Mucosa of descending colon (tissue), 3 donors: Measurements from ENCODE around the gene C16orf86. TPM values are rescaled to one million over a fixed set of nuclear protein-coding genes. Genes with fewer than 3 reads are reported as not detected.

Source experiments
- ATAC-seq: fragments of 200-7000 bp; cut with Tn5 transposase; one replicate; pipeline ENCODE4 v1.9.1; 2020; ENCODE audit warnings: mild to moderate bottlenecking, moderate library complexity
- DNase-seq, 3 donors: peaks; one replicate each; pipeline ENCODE4 v3.0.0-alpha.2; 2020
- H3K36me3 ChIP-seq: fragments of 200-600 bp; one replicate; pipeline ENCODE4 v1.8.0; 2021; ENCODE audit warnings: low read depth, mild to moderate bottlenecking
- H3K4me1 ChIP-seq: fragments of 200-600 bp; one replicate; pipeline ENCODE4 v1.8.0; 2021; ENCODE audit warnings: low read depth, mild to moderate bottlenecking
- H3K4me3 ChIP-seq: fragments of 200-600 bp; one replicate; pipeline ENCODE4 v1.8.0; 2021; ENCODE audit warnings: mild to moderate bottlenecking
- H3K9me3 ChIP-seq: fragments of 200-600 bp; one replicate; pipeline ENCODE4 v1.8.0; 2021; ENCODE audit warnings: mild to moderate bottlenecking
- CTCF ChIP-seq: fragments of 200-600 bp; IDR thresholded peaks from one replicate; pipeline ENCODE4 v1.8.0; 2022; ENCODE audit warnings: antibody characterized with exemption, mild to moderate bottlenecking
- intact Hi-C, 2 donors: fragments of 100-400 bp; cut with DNase I in 1 of 2; cut with micrococcal nuclease in 1 of 2; formaldehyde crosslinking; loops; one replicate each; pipeline versions ENCODE4 v1.11.0 to v1.11.1; 2022; cut with DNase I, micrococcal nuclease
- total RNA-seq, 3 donors: library from RNA; stranded (reverse); fragmentation: NEBNext Ultra II Directional in 2 of 3; extraction: Animal tissue kit (Norgen Biotek cat#: 25700) in 2 of 3; gene quantifications; one replicate each; pipeline versions ENCODE4 v1.2.1 to v1.2.4, GENCODE V29; 2021 to 2023
- donor health status: DM: no; HTN: no; CAD: no; lungs with moderate emphysema.
- donor health status: DM: no; HTN: no; CAD: no.
- donor health status: DM: no; HTN: yes; CAD: no.

Gene C16orf86
- total RNA-seq, 3 donors from 2014 or later: 0.67 to 6.8 (median 1.2) TPM

GRCh38 chr16:67713647-67714273, 47.1 kb downstream of the C16orf86 start:
- DNase-seq (no peak), ATAC-seq (peak; percentile 77)
- Histone ChIP-seq H3K4me3 (no peak overlapping the region), H3K36me3 (no peaks in the 10 kb centered on the region), H3K9me3 (no peaks in the 10 kb centered on the region), H3K4me1 (peaks cover 51% of the 10 kb centered on the region)
- intact Hi-C loops: no loop called here
- TF ChIP-seq CTCF: no peak

GRCh38 chr16:67714522-67714921, 47.9 kb downstream of the C16orf86 start:
- Histone ChIP-seq H3K36me3 (no peaks in the 10 kb centered on the region), H3K4me1 (peaks cover 51% of the 10 kb centered on the region), H3K4me3 (no peak overlapping the region), H3K9me3 (no peaks in the 10 kb centered on the region)
- ATAC-seq (no peak), DNase-seq (no peak)
- no peak for TF ChIP-seq CTCF
- intact Hi-C loops: no loop called here

- H3K36me3 ChIP-seq: no peaks in the 10 kb centered on the region
- peak; percentile 43 for ATAC-seq
- peak in 1 of 3 donors; percentile 22 for DNase-seq
- peaks cover 58% of the 10 kb centered on the region for H3K4me1 ChIP-seq
- H3K9me3 ChIP-seq: no peaks in the 10 kb centered on the region
- TF ChIP-seq CTCF: no peak
- intact Hi-C loops: no loop called here
- no peak overlapping the region for H3K4me3 ChIP-seq
These were observed 49.5 kb downstream of the C16orf86 start for GRCh38 chr16:67716097-67716496.

Other genes with a start within 250 kb of the C16orf86 start
- 100 to 1,000 TPM; 322 to 765 (median 646) TPM for gene HSD11B2, start 235.7 kb upstream of the C16orf86 start, total RNA-seq
- gene ATP6V0D1, start 185.7 kb upstream of the C16orf86 start, total RNA-seq: 100 to 1,000 TPM; 152 to 253 (median 228) TPM
- not detected for gene AGRP, start 183.3 kb upstream of the C16orf86 start, total RNA-seq
- gene RIPOR1, start 138.0 kb upstream of the C16orf86 start, total RNA-seq: 10 to 100 TPM; 10.9 to 74.7 (median 20.5) TPM
- 10 to 100 TPM; 41.1 to 55.5 (median 43.4) TPM for gene CTCF, start 104.3 kb upstream of the C16orf86 start, total RNA-seq
- gene CARMIL2, start 21.7 kb upstream of the C16orf86 start, total RNA-seq: 1 to 10 TPM; 1.8 to 4.9 (median 4.2) TPM
- 10 to 100 TPM in 2 of 3 donors, 1 to 10 TPM in 1; 8.9 to 17.1 (median 11.5) TPM for gene ACD, start 6.6 kb upstream of the C16orf86 start, total RNA-seq
- 1 to 10 TPM; 2.3 to 9.1 (median 3.7) TPM for gene PARD6A, start 5.9 kb upstream of the C16orf86 start, total RNA-seq
- gene ENKD1, start 64 bp upstream of the C16orf86 start, total RNA-seq: 10 to 100 TPM in 1 of 3 donors, 1 to 10 TPM in 2; 8.5 to 23.3 (median 9.0) TPM
- gene GFOD2, start 52.5 kb downstream of the C16orf86 start, total RNA-seq: 10 to 100 TPM; 25.6 to 29.2 (median 27.9) TPM
- gene RANBP10, start 139.7 kb downstream of the C16orf86 start, total RNA-seq: 10 to 100 TPM; 19.6 to 24.1 (median 20.6) TPM
- gene TSNAXIP1, start 140.1 kb downstream of the C16orf86 start, total RNA-seq: 1 to 10 TPM in 1 of 3 donors, under 1 TPM in 2; 0.41 to 2.0 (median 0.48) TPM
- gene THAP11, start 175.5 kb downstream of the C16orf86 start, total RNA-seq: 10 to 100 TPM; 18.1 to 43.3 (median 20.5) TPM
- 10 to 100 TPM; 56.0 to 69.3 (median 58.0) TPM for gene NUTF2, start 180.1 kb downstream of the C16orf86 start, total RNA-seq
- gene CENPT, start 180.9 kb downstream of the C16orf86 start, total RNA-seq: 10 to 100 TPM; 33.2 to 55.0 (median 36.6) TPM
- 10 to 100 TPM; 58.3 to 82.0 (median 64.6) TPM for gene EDC4, start 206.2 kb downstream of the C16orf86 start, total RNA-seq
- under 1 TPM in 2 of 3 donors, not detected in 1; 0.49 to 0.99 TPM for gene NRN1L, start 218.1 kb downstream of the C16orf86 start, total RNA-seq
- 10 to 100 TPM; 33.8 to 43.3 (median 38.1) TPM for gene PSKH1, start 226.4 kb downstream of the C16orf86 start, total RNA-seq